Panc1 (cell line): ENCODE measurements around the gene JPH3. TPM values are rescaled to one million over a fixed set of nuclear protein-coding genes. Genes with fewer than 3 reads are reported as not detected.

ENCODE experiments used
- ATAC-seq: fragments of 200-7000 bp; cut with Tn5 transposase; 2 replicates; pipeline ENCODE4 v1.9.1; 2020; ENCODE audit warnings: mild to moderate bottlenecking, moderate library complexity
- BruUV-seq: library from RNA; stranded (reverse); fragments of 400-500 nt; replicated peaks from 2 replicates; lab custom pipeline; 2021; lab: Mats Ljungman, UMichigan
- CTCF ChIA-PET: fragments of 300-600 bp; sonication (Branson Sonifier 250); formaldehyde crosslinking; loops from one replicate; lab custom pipeline; 2022; ENCODE audit warnings: antibody characterized with exemption; lab: Charles Lee
- POLR2A ChIA-PET: fragments of 300-600 bp; sonication (Branson Sonifier 250); formaldehyde crosslinking; loops from one replicate; lab custom pipeline; 2022; ENCODE audit warnings: antibody characterized with exemption; lab: Charles Lee
- DNase-seq: peaks from one replicate; pipeline ENCODE4 v3.0.0-alpha.2; 2010; ENCODE audit warnings: low read depth, low spot score
- H3K27ac ChIP-seq: 2 replicates; pipeline ENCODE4 v1.5.1; 2011; ENCODE audit warnings: mild to moderate bottlenecking, low read length, inconsistent platforms
- H3K27me3 ChIP-seq: fragments of 200-500 bp; sonication (Bioruptor generic); 2 replicates; pipeline ENCODE4 v1.6.0; 2014; ENCODE audit warnings: low read length, inconsistent platforms; ENCODE audit not compliant: control insufficient read depth, insufficient read depth
- H3K36me3 ChIP-seq: fragments of 200-500 bp; sonication (Bioruptor generic); 2 replicates; pipeline ENCODE4 v1.5.1; 2014; ENCODE audit warnings: inconsistent platforms, mild to moderate bottlenecking, low read length, moderate library complexity; ENCODE audit not compliant: control insufficient read depth, insufficient read depth
- H3K4me1 ChIP-seq: 2 replicates; pipeline ENCODE4 v1.5.1; 2011; ENCODE audit warnings: inconsistent platforms, mild to moderate bottlenecking, low read length, moderate library complexity; ENCODE audit not compliant: control insufficient read depth, insufficient read depth
- H3K4me3 ChIP-seq, 2 experiments: 2 replicates each; pipeline ENCODE4 v1.5.1; 2011 to 2012; ENCODE audit warnings: low read depth in 2 of 2, low read length in 2 of 2, mild to moderate bottlenecking in 2 of 2, inconsistent platforms in 1 of 2, moderate library complexity in 1 of 2
- H3K9me3 ChIP-seq: fragments of 200-500 bp; sonication (Bioruptor generic); 2 replicates; pipeline ENCODE4 v1.5.1; 2014; ENCODE audit warnings: low read depth, mild to moderate bottlenecking, inconsistent platforms, low read length, moderate library complexity; ENCODE audit not compliant: control insufficient read depth, insufficient read depth
- CTCF ChIP-seq: fragments of 450-650 bp; IDR thresholded peaks from 2 replicates; pipeline ENCODE4 v1.5.1; 2017; ENCODE audit warnings: mild to moderate bottlenecking
- POLR2AphosphoS5 ChIP-seq: IDR thresholded peaks from 2 replicates; pipeline ENCODE4 v1.6.1; 2012; ENCODE audit warnings: mild to moderate bottlenecking, low read depth, low read length, moderate library complexity
- SIN3A ChIP-seq: IDR thresholded peaks from 2 replicates; pipeline ENCODE4 v1.6.1; 2012; ENCODE audit warnings: low read depth, mild to moderate bottlenecking, low read length, moderate library complexity, borderline replicate concordance; ENCODE audit not compliant: insufficient read depth
- TCF7L2 ChIP-seq: IDR thresholded peaks from 2 replicates; pipeline ENCODE4 v1.6.1; 2011; ENCODE audit warnings: mild to moderate bottlenecking, low read depth, low read length, inconsistent platforms
- in situ Hi-C: cut with HindIII; loops from 2 replicates; pipeline ENCODE4 v1.10.0; 2016; ENCODE audit warnings: low sequenced_read_pairs, low pct_unique_long_range_greater_than_20kb
- intact Hi-C: fragments of 100-400 bp; cut with micrococcal nuclease; formaldehyde crosslinking; loops from one replicate; pipeline ENCODE4 v1.10.0; 2022; ENCODE audit not compliant: unreplicated experiment
- total RNA-seq: library from RNA; stranded (reverse); gene quantifications from one replicate; pipeline ENCODE4 v1.2.1, GENCODE V29; 2021; ENCODE audit not compliant: unreplicated experiment
- TF ChIP-seq, protein P1 (sequence below), 2 experiments: IDR thresholded peaks; 2 replicates each; pipeline ENCODE4 v1.6.1; 2011 to 2012; ENCODE audit warnings: low read depth in 2 of 2, control low read depth in 1 of 2, low read length in 1 of 2, mild to moderate bottlenecking in 1 of 2, moderate library complexity in 1 of 2; ENCODE audit not compliant: insufficient read depth in 1 of 2

JPH3 gene
- total RNA-seq, 1 experiment from 2014 or later: 1.2 TPM

GRCh38 chr16:87681981-87682570 is 79.8 kb downstream of the JPH3 start:
- no TSS peak for BruUV-seq
- no peaks in the 10 kb centered on the region for H3K36me3 ChIP-seq
- no peak overlapping the region for H3K27ac ChIP-seq
- no peaks in the 10 kb centered on the region for H3K9me3 ChIP-seq
- TF ChIP-seq TCF7L2 (no peak), SIN3A (no peak), CTCF (no peak), POLR2AphosphoS5 (no peak)
- TF ChIP-seq, protein P1, sequence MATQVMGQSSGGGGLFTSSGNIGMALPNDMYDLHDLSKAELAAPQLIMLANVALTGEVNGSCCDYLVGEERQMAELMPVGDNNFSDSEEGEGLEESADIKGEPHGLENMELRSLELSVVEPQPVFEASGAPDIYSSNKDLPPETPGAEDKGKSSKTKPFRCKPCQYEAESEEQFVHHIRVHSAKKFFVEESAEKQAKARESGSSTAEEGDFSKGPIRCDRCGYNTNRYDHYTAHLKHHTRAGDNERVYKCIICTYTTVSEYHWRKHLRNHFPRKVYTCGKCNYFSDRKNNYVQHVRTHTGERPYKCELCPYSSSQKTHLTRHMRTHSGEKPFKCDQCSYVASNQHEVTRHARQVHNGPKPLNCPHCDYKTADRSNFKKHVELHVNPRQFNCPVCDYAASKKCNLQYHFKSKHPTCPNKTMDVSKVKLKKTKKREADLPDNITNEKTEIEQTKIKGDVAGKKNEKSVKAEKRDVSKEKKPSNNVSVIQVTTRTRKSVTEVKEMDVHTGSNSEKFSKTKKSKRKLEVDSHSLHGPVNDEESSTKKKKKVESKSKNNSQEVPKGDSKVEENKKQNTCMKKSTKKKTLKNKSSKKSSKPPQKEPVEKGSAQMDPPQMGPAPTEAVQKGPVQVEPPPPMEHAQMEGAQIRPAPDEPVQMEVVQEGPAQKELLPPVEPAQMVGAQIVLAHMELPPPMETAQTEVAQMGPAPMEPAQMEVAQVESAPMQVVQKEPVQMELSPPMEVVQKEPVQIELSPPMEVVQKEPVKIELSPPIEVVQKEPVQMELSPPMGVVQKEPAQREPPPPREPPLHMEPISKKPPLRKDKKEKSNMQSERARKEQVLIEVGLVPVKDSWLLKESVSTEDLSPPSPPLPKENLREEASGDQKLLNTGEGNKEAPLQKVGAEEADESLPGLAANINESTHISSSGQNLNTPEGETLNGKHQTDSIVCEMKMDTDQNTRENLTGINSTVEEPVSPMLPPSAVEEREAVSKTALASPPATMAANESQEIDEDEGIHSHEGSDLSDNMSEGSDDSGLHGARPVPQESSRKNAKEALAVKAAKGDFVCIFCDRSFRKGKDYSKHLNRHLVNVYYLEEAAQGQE (IDR thresholded peaks at IDR 0.05; ENCODE audit: insufficient read depth in 1 of 2, low read depth in 2 of 2, low read length in 1 of 2): no peak
- in situ Hi-C loops: no loop called here
- no peaks in the 10 kb centered on the region for H3K4me1 ChIP-seq
- no peak for ATAC-seq
- ChIA-PET CTCF (no interaction called here), POLR2A (no interaction called here)
- DNase-seq: no peak
- no peak overlapping the region for H3K4me3 ChIP-seq
- H3K27me3 ChIP-seq: no peaks in the 10 kb centered on the region
- intact Hi-C loops: no loop called here

GRCh38 chr16:87682852-87683399 is 80.6 kb downstream of the JPH3 start:
- ChIA-PET POLR2A (no interaction called here), CTCF (no interaction called here)
- no peak overlapping the region for H3K4me3 ChIP-seq
- in situ Hi-C loops (no loop called here), intact Hi-C loops (no loop called here)
- DNase-seq: no peak
- no peaks in the 10 kb centered on the region for H3K27me3 ChIP-seq
- TF ChIP-seq CTCF (no peak), TCF7L2 (no peak), SIN3A (no peak), POLR2AphosphoS5 (no peak)
- TF ChIP-seq, protein P1 (IDR thresholded peaks at IDR 0.05; ENCODE audit: insufficient read depth in 1 of 2, low read depth in 2 of 2, low read length in 1 of 2): no peak
- H3K9me3 ChIP-seq: no peaks in the 10 kb centered on the region
- H3K36me3 ChIP-seq: no peaks in the 10 kb centered on the region
- no peak for ATAC-seq
- H3K27ac ChIP-seq: no peak overlapping the region
- BruUV-seq: no TSS peak
- no peaks in the 10 kb centered on the region for H3K4me1 ChIP-seq
